ENCODE measurements around the gene MEGF9. TPM values are rescaled to one million over a fixed set of nuclear protein-coding genes. Genes with fewer than 3 reads are reported as not detected.

The MEGF9 gene
- total and polyA plus RNA-seq, 2 donors (not counting 3 experiments of a cell fraction or from before 2014, with no cell fraction given) = 4.0 to 13.0 TPM

- ChIA-PET CTCF (no interaction called here), POLR2A (no interaction called here)
- peaks cover 52% of the 10 kb centered on the region for H3K79me2 ChIP-seq (ENCODE audit: control insufficient read depth, insufficient read depth, low read length)
- H3K9me1 ChIP-seq (replicated peaks; ENCODE audit: control insufficient read depth, extremely low read depth, insufficient read depth, low read length) = no peaks in the 10 kb centered on the region
- dilution Hi-C loops (cut with MboI; ENCODE audit: extremely low pct_ligation_motif_present, low sequenced_read_pairs) (no loop called here), intact Hi-C loops (cut with micrococcal nuclease) (no loop called here)
- no peaks in the 10 kb centered on the region for H3K36me3 ChIP-seq (ENCODE audit: control insufficient read depth in 2 of 2, extremely low read depth in 1 of 2, insufficient read depth in 2 of 2, low read length in 2 of 2)
- DNase-seq (ENCODE audit: low read depth, low spot score) (peak; percentile 2), FAIRE-seq (no peak)
- BruUV-seq (replicated peaks) = TSS peak; percentile 15
- TF ChIP-seq POLR2AphosphoS5 (IDR thresholded peaks at IDR 0.05; ENCODE audit: insufficient read depth, low read depth, low read length) = no peak
- no peaks in the 10 kb centered on the region for H3K27me3 ChIP-seq (ENCODE audit: control insufficient read depth in 2 of 2, insufficient read depth in 2 of 2, low read length in 2 of 2)
- H3K27ac ChIP-seq (ENCODE audit: insufficient read depth, low read depth, low read length) = peak overlapping the region; percentile 64
- peaks cover 13% of the 10 kb centered on the region for H3K4me1 ChIP-seq (ENCODE audit: control insufficient read depth, extremely low read depth, insufficient read depth, low read length)
- H3K9me3 ChIP-seq (replicated peaks; ENCODE audit: control insufficient read depth, insufficient read depth, low read length) = no peaks in the 10 kb centered on the region
- H3K4me2 ChIP-seq (ENCODE audit: insufficient read depth, low read length) = peak overlapping the region; percentile 86
- H3K9ac ChIP-seq (replicated peaks; ENCODE audit: extremely low read depth, insufficient read depth, low read length) = peak overlapping the region; percentile 77
- no peaks in the 10 kb centered on the region for H4K20me1 ChIP-seq (replicated peaks; ENCODE audit: control insufficient read depth, extremely low read depth, insufficient read depth, low read length)
- H2AFZ ChIP-seq (ENCODE audit: low read depth, low read length) = peak overlapping the region; percentile 75
- H3K4me3 ChIP-seq (replicated peaks in 1 of 3; ENCODE audit: insufficient read depth in 1 of 3, low read depth in 1 of 3, low read length in 3 of 3) = peak overlapping the region; percentile 73 to 76 (median 75)
These were observed 134.9 kb downstream of the MEGF9 start for GRCh38 chr9:120579139-120580050.

- H3K4me1 ChIP-seq (ENCODE audit: control insufficient read depth, extremely low read depth, insufficient read depth, low read length) = peaks cover 8% of the 10 kb centered on the region
- no peak overlapping the region for H3K27ac ChIP-seq (ENCODE audit: insufficient read depth, low read depth, low read length)
- H3K36me3 ChIP-seq (ENCODE audit: control insufficient read depth in 2 of 2, extremely low read depth in 1 of 2, insufficient read depth in 2 of 2, low read length in 2 of 2) = peaks cover 6 to 8% of the 10 kb centered on the region in 2 experiments
- no peaks in the 10 kb centered on the region for H4K20me1 ChIP-seq (replicated peaks; ENCODE audit: control insufficient read depth, extremely low read depth, insufficient read depth, low read length)
- no peaks in the 10 kb centered on the region for H3K9me3 ChIP-seq (replicated peaks; ENCODE audit: control insufficient read depth, insufficient read depth, low read length)
- no peak overlapping the region for H2AFZ ChIP-seq (ENCODE audit: low read depth, low read length)
- ChIA-PET POLR2A (no interaction called here), CTCF (no interaction called here)
- no TSS peak for BruUV-seq (replicated peaks)
- dilution Hi-C loops (cut with MboI; ENCODE audit: extremely low pct_ligation_motif_present, low sequenced_read_pairs) (no loop called here), intact Hi-C loops (cut with micrococcal nuclease) (no loop called here)
- H3K4me2 ChIP-seq (ENCODE audit: insufficient read depth, low read length) = no peak overlapping the region
- H3K9ac ChIP-seq (replicated peaks; ENCODE audit: extremely low read depth, insufficient read depth, low read length) = no peak overlapping the region
- H3K27me3 ChIP-seq (ENCODE audit: control insufficient read depth in 2 of 2, insufficient read depth in 2 of 2, low read length in 2 of 2) = no peaks in the 10 kb centered on the region
- H3K4me3 ChIP-seq (replicated peaks in 1 of 3; ENCODE audit: insufficient read depth in 1 of 3, low read depth in 1 of 3, low read length in 3 of 3) = no peak overlapping the region
- no peak for TF ChIP-seq CTCF (IDR thresholded peaks at IDR 0.05; ENCODE audit: extremely low read depth in 1 of 2, insufficient read depth in 1 of 2, low read depth in 1 of 2, low read length in 2 of 2)
- TF ChIP-seq GATA2 (IDR thresholded peaks at IDR 0.05; ENCODE audit: insufficient read depth, insufficient read length, low read depth, low read length) = no peak
- TF ChIP-seq JUN (IDR thresholded peaks at IDR 0.05; ENCODE audit: borderline replicate concordance, insufficient read depth, insufficient read length, low read depth) = no peak
- no peak for TF ChIP-seq MAX (IDR thresholded peaks at IDR 0.05; ENCODE audit: insufficient read depth, insufficient read length)
- TF ChIP-seq POLR2AphosphoS5 (IDR thresholded peaks at IDR 0.05; ENCODE audit: insufficient read depth, low read depth, low read length) = no peak
- TF ChIP-seq FOS (IDR thresholded peaks at IDR 0.05; ENCODE audit: borderline replicate concordance, insufficient read depth, low read length) = no peak
- no peak for TF ChIP-seq EZH2 (IDR thresholded peaks at IDR 0.05; ENCODE audit: borderline replicate concordance, low read depth, low read length, severe bottlenecking)
- TF ChIP-seq POLR2A (IDR thresholded peaks at IDR 0.05; ENCODE audit: low read depth, low read length) = no peak
- TF ChIP-seq MYC (IDR thresholded peaks at IDR 0.05; ENCODE audit: low read depth, low read length) = no peak
- H3K9me1 ChIP-seq (replicated peaks; ENCODE audit: control insufficient read depth, extremely low read depth, insufficient read depth, low read length) = no peaks in the 10 kb centered on the region
- FAIRE-seq (no peak), DNase-seq (ENCODE audit: low read depth, low spot score) (no peak)
- peaks cover 61% of the 10 kb centered on the region for H3K79me2 ChIP-seq (ENCODE audit: control insufficient read depth, insufficient read depth, low read length)
These were observed 139.8 kb downstream of the MEGF9 start for GRCh38 chr9:120574473-120574872.
